KMS-11 (cell line): ENCODE results near the gene ADGRB3.

Experiments
- H2AFZ ChIP-seq: fragments of 200-600 bp; sonication (generic); 2 replicates; pipeline ENCODE4 v1.6.1; 2016; ENCODE audit warnings: antibody characterized with exemption, mixed run types, low read depth
- H3K27ac ChIP-seq: fragments of 200-600 bp; sonication (generic); 2 replicates; pipeline ENCODE4 v1.6.1; 2016; ENCODE audit warnings: mild to moderate bottlenecking, mixed run types
- H3K27me3 ChIP-seq: fragments of 200-600 bp; sonication (generic); 2 replicates; pipeline ENCODE4 v1.6.1; 2017; ENCODE audit warnings: mild to moderate bottlenecking, low read depth, mixed run types, moderate library complexity; ENCODE audit not compliant: insufficient read depth
- H3K36me3 ChIP-seq: fragments of 200-600 bp; sonication (generic); 2 replicates; pipeline ENCODE4 v1.6.1; 2017; ENCODE audit warnings: mild to moderate bottlenecking, mixed run types; ENCODE audit not compliant: insufficient read depth
- H3K4me1 ChIP-seq: fragments of 200-600 bp; sonication (generic); 2 replicates; pipeline ENCODE4 v1.6.1; 2016; ENCODE audit warnings: mild to moderate bottlenecking, low read depth, mixed run types; ENCODE audit not compliant: poor library complexity, severe bottlenecking
- H3K4me2 ChIP-seq: fragments of 200-600 bp; sonication (generic); 2 replicates; pipeline ENCODE4 v1.7.0; 2016; ENCODE audit warnings: mild to moderate bottlenecking, mixed run types
- H3K4me3 ChIP-seq: fragments of 200-600 bp; sonication (generic); IDR thresholded peaks from 2 replicates; pipeline ENCODE4 v1.6.1; 2017; ENCODE audit warnings: low read depth, low read length, mixed read lengths; ENCODE audit not compliant: insufficient read depth
- H3K79me2 ChIP-seq: fragments of 200-600 bp; sonication (generic); 2 replicates; pipeline ENCODE4 v1.6.1; 2016; ENCODE audit warnings: low read depth, mixed run types; ENCODE audit not compliant: insufficient read depth
- H3K9ac ChIP-seq: fragments of 200-600 bp; sonication (generic); 2 replicates; pipeline ENCODE4 v1.6.1; 2016; ENCODE audit warnings: mild to moderate bottlenecking, mixed run types
- H4K20me1 ChIP-seq: fragments of 200-600 bp; sonication (generic); 2 replicates; pipeline ENCODE4 v1.6.1; 2016; ENCODE audit warnings: mild to moderate bottlenecking, mixed run types; ENCODE audit not compliant: insufficient read depth
- TF ChIP-seq, protein P1 (sequence below): fragments of 200-600 bp; sonication (generic); conservative IDR thresholded peaks from 2 replicates; pipeline ENCODE4 v1.6.1; 2017; ENCODE audit warnings: low read depth, mild to moderate bottlenecking, antibody characterized with exemption, low read length, moderate library complexity, mixed read lengths

The ADGRB3 gene

DNA sequence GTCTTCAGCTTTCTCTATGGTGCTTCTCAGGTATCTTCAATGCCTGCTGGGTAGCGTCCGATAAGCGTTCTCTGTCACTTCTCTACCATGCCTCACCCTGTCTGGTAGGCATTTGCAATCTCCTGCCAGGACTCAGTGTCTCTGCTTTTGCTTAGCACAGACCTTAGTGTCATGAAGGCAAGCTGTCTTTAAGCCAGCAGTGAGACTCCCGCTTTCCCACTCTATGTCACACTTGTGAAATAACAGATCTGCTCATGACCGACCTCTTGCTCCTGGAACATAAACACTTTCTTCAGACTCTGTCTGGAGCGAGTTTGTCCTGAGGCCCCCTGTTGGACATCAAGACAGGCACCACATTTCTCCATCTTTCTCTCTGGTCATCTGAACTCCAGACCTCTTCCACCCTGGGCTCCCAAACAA lies 17.0 kb downstream of the ADGRB3 start:
- H3K4me3 ChIP-seq: no peak overlapping the region
- H2AFZ ChIP-seq: no peak overlapping the region
- no peaks in the 10 kb centered on the region for H3K36me3 ChIP-seq
- H3K27ac ChIP-seq: no peak overlapping the region
- H4K20me1 ChIP-seq: no peaks in the 10 kb centered on the region
- TF ChIP-seq, protein P1, sequence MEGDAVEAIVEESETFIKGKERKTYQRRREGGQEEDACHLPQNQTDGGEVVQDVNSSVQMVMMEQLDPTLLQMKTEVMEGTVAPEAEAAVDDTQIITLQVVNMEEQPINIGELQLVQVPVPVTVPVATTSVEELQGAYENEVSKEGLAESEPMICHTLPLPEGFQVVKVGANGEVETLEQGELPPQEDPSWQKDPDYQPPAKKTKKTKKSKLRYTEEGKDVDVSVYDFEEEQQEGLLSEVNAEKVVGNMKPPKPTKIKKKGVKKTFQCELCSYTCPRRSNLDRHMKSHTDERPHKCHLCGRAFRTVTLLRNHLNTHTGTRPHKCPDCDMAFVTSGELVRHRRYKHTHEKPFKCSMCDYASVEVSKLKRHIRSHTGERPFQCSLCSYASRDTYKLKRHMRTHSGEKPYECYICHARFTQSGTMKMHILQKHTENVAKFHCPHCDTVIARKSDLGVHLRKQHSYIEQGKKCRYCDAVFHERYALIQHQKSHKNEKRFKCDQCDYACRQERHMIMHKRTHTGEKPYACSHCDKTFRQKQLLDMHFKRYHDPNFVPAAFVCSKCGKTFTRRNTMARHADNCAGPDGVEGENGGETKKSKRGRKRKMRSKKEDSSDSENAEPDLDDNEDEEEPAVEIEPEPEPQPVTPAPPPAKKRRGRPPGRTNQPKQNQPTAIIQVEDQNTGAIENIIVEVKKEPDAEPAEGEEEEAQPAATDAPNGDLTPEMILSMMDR: no peak
- no peaks in the 10 kb centered on the region for H3K27me3 ChIP-seq
- H3K79me2 ChIP-seq: no peaks in the 10 kb centered on the region
- H3K9ac ChIP-seq: no peak overlapping the region
- H3K4me1 ChIP-seq: peaks cover 18% of the 10 kb centered on the region
- no peak overlapping the region for H3K4me2 ChIP-seq

DNA sequence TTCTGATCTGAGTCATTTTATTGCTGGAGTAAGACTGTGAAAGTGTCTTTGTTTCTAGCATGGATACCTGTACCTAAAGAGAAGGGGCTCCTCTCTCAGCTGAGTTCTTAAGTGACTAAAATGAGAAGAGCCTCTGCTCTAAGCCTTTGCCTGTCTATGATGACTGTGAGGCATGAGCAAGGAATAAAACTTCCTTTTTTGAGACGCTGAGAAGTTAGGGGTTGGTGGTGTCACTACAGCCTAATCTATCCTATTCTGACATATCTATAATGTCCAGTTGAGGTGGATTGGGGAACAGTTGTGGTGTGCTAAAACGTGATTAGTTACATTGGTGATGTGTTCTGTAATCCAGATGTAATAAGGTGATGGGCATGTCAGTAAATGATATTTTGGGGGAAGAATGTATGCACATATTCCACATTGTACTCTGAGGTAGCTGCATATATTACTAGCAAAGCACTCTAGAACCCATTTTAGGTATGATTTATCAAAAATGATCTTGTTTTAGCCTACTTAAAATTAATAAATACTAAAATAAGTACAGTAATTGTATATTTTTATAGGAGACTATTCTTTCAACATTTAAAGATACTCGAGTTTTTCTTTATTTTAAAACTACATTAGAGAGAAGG lies 18.1 kb downstream of the ADGRB3 start:
- no peak overlapping the region for H3K4me3 ChIP-seq
- no peaks in the 10 kb centered on the region for H4K20me1 ChIP-seq
- H3K27me3 ChIP-seq: no peaks in the 10 kb centered on the region
- H3K4me2 ChIP-seq: no peak overlapping the region
- TF ChIP-seq, protein P1: no peak
- no peak overlapping the region for H3K9ac ChIP-seq
- no peaks in the 10 kb centered on the region for H3K79me2 ChIP-seq
- peaks cover 18% of the 10 kb centered on the region for H3K4me1 ChIP-seq
- no peak overlapping the region for H2AFZ ChIP-seq
- H3K36me3 ChIP-seq: no peaks in the 10 kb centered on the region
- H3K27ac ChIP-seq: no peak overlapping the region

DNA sequence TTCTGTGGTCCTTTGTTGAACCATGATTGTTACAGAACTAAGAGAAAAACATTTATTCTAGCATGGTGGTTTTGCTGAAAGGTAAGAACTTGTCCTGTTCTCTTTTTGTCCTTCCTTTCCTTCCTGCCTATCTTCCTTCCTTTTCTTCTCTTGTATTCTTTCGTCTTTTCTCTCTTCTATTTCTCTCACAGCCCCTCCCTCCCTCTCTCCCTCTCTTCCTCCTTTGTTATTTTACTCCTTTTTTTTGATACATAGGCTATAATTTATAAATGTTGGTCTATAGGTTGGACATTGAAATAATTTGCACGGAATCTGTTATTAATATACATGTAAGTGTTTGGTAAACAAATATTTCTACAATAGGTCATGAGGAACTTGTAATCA lies 18.6 kb downstream of the ADGRB3 start:
- TF ChIP-seq, protein P1: no peak
- no peak overlapping the region for H3K27ac ChIP-seq
- H3K4me3 ChIP-seq: no peak overlapping the region
- no peaks in the 10 kb centered on the region for H3K79me2 ChIP-seq
- no peak overlapping the region for H3K9ac ChIP-seq
- H4K20me1 ChIP-seq: no peaks in the 10 kb centered on the region
- no peak overlapping the region for H3K4me2 ChIP-seq
- H3K27me3 ChIP-seq: no peaks in the 10 kb centered on the region
- H2AFZ ChIP-seq: no peak overlapping the region
- H3K4me1 ChIP-seq: peaks cover 18% of the 10 kb centered on the region
- no peaks in the 10 kb centered on the region for H3K36me3 ChIP-seq

DNA sequence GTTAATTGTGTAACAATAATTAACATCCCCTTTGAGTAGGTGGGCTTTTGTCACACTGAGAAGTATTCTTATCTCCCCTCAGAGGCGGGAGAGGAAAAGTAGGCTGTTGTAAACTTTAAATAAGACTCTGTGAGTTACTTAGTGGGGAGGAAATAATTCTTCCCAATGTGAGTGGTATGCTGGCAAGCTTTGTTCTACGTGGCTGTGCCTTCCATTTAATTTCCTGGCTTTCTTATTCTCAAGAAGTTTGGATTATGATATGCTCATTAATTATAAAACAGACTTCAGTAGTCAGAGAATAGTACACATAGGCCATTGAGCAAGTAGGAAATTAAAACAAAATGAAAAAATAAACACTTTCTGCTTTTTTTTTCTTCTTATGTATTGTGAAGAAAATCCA lies 19.1 kb downstream of the ADGRB3 start:
- Histone ChIP-seq H3K36me3 (no peaks in the 10 kb centered on the region), H2AFZ (no peak overlapping the region), H3K4me2 (no peak overlapping the region), H3K27me3 (no peaks in the 10 kb centered on the region), H3K4me1 (peaks cover 18% of the 10 kb centered on the region), H4K20me1 (no peaks in the 10 kb centered on the region), H3K4me3 (no peak overlapping the region), H3K27ac (no peak overlapping the region), H3K79me2 (no peaks in the 10 kb centered on the region), H3K9ac (no peak overlapping the region)
- TF ChIP-seq, protein P1: no peak
